ENCODE data around the gene TCHHL1.

DNA sequence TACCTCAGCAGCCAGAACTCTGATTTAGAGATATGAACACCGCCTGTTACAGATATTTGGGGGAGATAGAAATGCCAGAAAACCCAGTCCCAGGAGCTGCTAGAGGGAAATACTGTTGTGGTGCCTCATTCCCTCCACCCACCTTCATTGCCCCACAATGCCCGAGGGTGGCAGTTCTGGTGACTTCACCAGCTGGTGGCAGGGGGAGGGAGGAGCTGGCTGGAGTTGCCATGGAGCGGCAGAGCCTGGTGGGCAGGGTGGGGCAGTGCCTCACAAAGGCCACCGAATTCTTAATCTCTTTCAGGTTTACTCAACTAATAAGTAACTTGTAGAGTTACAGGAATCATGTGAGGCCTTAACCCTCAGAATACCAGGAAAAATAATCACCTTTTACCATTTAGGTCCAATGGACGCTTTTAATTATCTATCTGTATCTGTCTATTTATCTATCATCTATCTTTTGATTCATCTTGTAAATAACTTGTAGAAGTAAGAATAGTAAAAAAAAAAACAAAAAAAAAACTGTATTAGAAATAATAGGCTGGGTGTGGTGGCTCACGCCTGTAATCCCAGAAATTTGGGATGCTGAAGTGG is 40.4 kb downstream of the TCHHL1 start:
- TF ChIP-seq SMC3 (conservative IDR thresholded peaks at IDR 0.05; ENCODE audit: poor library complexity) (no peak), MXI1 (conservative IDR thresholded peaks at IDR 0.05; ENCODE audit: poor library complexity, severe bottlenecking) (no peak), TAF1 (IDR thresholded peaks at IDR 0.05; ENCODE audit: low read depth) (no peak), EP300 (conservative IDR thresholded peaks at IDR 0.05; ENCODE audit: poor library complexity, severe bottlenecking) (no peak), RAD21 (conservative IDR thresholded peaks at IDR 0.05) (no peak), POLR2AphosphoS5 (IDR thresholded peaks at IDR 0.05) (no peak), EZH2 (IDR thresholded peaks at IDR 0.05; ENCODE audit: borderline replicate concordance, insufficient read depth, low read length, poor library complexity, severe bottlenecking) (no peak)
- TF ChIP-seq, protein P1, sequence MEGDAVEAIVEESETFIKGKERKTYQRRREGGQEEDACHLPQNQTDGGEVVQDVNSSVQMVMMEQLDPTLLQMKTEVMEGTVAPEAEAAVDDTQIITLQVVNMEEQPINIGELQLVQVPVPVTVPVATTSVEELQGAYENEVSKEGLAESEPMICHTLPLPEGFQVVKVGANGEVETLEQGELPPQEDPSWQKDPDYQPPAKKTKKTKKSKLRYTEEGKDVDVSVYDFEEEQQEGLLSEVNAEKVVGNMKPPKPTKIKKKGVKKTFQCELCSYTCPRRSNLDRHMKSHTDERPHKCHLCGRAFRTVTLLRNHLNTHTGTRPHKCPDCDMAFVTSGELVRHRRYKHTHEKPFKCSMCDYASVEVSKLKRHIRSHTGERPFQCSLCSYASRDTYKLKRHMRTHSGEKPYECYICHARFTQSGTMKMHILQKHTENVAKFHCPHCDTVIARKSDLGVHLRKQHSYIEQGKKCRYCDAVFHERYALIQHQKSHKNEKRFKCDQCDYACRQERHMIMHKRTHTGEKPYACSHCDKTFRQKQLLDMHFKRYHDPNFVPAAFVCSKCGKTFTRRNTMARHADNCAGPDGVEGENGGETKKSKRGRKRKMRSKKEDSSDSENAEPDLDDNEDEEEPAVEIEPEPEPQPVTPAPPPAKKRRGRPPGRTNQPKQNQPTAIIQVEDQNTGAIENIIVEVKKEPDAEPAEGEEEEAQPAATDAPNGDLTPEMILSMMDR (IDR thresholded peaks at IDR 0.05; ENCODE audit: poor library complexity, severe bottlenecking), result no peak
- TF ChIP-seq, protein P2, sequence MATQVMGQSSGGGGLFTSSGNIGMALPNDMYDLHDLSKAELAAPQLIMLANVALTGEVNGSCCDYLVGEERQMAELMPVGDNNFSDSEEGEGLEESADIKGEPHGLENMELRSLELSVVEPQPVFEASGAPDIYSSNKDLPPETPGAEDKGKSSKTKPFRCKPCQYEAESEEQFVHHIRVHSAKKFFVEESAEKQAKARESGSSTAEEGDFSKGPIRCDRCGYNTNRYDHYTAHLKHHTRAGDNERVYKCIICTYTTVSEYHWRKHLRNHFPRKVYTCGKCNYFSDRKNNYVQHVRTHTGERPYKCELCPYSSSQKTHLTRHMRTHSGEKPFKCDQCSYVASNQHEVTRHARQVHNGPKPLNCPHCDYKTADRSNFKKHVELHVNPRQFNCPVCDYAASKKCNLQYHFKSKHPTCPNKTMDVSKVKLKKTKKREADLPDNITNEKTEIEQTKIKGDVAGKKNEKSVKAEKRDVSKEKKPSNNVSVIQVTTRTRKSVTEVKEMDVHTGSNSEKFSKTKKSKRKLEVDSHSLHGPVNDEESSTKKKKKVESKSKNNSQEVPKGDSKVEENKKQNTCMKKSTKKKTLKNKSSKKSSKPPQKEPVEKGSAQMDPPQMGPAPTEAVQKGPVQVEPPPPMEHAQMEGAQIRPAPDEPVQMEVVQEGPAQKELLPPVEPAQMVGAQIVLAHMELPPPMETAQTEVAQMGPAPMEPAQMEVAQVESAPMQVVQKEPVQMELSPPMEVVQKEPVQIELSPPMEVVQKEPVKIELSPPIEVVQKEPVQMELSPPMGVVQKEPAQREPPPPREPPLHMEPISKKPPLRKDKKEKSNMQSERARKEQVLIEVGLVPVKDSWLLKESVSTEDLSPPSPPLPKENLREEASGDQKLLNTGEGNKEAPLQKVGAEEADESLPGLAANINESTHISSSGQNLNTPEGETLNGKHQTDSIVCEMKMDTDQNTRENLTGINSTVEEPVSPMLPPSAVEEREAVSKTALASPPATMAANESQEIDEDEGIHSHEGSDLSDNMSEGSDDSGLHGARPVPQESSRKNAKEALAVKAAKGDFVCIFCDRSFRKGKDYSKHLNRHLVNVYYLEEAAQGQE (IDR thresholded peaks at IDR 0.05; ENCODE audit: borderline replicate concordance), result no peak

Measured in neural cell (in vitro differentiated cells).